RWPE1 (cell line): ENCODE data around the gene AEN.

Experiments
- CTCF ChIA-PET: fragments of 350-600 bp; sonication (Branson Sonifier 250); formaldehyde crosslinking; extraction: SDS; loops from one replicate; lab custom pipeline; 2021; lab: Yijun Ruan, JAX
- POLR2A ChIA-PET: fragments of 400-600 bp; formaldehyde crosslinking; extraction: SDS; loops from one replicate; lab custom pipeline; 2020; ENCODE audit warnings: antibody characterized with exemption; ENCODE audit not compliant: low non-redundant PET; lab: Yijun Ruan, JAX
- DNase-seq: peaks from one replicate; pipeline ENCODE4 v3.0.0; 2012; ENCODE audit warnings: low spot score
- H3K27ac ChIP-seq: fragments of 450-650 bp; 2 replicates; pipeline ENCODE4 v1.5.1; 2017
- CTCF ChIP-seq: fragments of 450-650 bp; conservative IDR thresholded peaks from 2 replicates; pipeline ENCODE4 v1.5.1; 2017; ENCODE audit warnings: low read depth, mild to moderate bottlenecking

Gene AEN, protein sequence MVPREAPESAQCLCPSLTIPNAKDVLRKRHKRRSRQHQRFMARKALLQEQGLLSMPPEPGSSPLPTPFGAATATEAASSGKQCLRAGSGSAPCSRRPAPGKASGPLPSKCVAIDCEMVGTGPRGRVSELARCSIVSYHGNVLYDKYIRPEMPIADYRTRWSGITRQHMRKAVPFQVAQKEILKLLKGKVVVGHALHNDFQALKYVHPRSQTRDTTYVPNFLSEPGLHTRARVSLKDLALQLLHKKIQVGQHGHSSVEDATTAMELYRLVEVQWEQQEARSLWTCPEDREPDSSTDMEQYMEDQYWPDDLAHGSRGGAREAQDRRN

DNA sequence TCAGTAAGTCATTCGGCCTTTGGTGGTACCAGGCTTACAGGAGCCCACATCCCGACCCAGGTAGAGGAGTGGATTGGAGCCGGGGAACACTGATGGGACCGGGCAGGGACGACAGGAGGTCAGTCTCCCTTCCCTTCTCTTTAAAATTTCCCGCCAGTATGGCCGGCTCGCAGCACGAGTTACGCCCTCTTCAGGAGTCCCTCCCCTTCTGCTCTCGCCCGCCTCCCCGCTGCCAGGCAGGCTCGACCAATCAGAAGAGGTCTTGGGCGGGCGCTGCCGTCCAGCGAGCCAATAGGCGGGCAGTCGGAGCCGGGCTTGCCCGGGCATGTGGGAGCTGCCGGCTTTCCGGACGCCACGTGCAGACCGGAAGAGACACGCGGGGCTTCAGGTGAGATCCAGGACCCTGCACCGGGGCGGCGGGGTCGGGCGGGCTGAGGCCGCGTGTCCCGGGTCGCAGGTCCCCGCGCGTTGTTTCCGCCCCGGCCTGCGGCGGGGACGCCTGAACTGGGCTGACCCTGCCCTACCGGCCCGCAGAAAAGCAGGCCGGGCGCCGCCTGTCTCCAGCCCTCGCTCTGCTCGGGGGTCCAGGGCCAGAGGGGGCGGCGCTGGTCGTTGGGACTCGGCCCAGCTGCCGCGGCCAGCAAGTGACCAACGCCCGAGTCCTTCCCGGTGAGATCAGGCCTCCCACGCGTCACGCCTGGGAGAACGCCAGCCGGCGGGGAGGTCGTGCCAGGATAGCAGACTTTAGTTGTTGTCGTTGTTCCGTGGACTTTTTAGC is at the start of gene AEN:
Gene AEN (plus strand): TSS at position 346 of the 778 bp plus-strand sequence. CDS start 4,870 bp downstream, outside the sequence.
- no peak for TF ChIP-seq CTCF
- peak within 1 kb of the TSS; percentile 88 for H3K27ac ChIP-seq
- ChIA-PET POLR2A (no interaction called here), CTCF (no interaction called here)
- peak; percentile 99 for DNase-seq

- ChIA-PET POLR2A (no interaction called here), CTCF (no interaction called here)
- DNase-seq = no peak
- H3K27ac ChIP-seq = no peak overlapping the region
- TF ChIP-seq CTCF = no peak
Observed at GRCh38 chr15:88571852-88572259, 49.3 kb upstream of the AEN start.

- ChIA-PET POLR2A (no interaction called here), CTCF (no interaction called here)
- no peak for TF ChIP-seq CTCF
- DNase-seq = no peak
- no peak overlapping the region for H3K27ac ChIP-seq
Observed at GRCh38 chr15:88574077-88574476, 47.1 kb upstream of the AEN start.

DNA sequence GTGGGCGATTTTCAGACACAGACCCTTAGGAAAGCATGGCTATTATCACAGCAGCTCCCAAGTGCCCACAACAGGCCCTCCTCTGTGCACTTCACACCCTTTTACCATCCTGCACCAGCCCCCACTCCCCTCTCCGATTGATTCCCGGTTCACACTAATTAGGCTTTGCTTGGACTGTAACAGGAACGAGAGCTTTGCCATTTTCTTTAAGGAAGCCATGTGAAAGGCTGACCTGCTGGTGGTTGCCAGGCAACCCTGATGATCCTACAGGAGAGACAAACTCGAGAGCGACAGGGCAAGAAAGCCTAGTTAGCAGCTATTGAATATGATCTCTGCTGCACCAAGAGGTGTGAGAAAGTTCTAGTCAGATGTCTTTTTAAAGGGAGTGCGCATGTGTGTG is 46.5 kb upstream of the AEN start:
- ChIA-PET POLR2A (no interaction called here), CTCF (no interaction called here)
- H3K27ac ChIP-seq = no peak overlapping the region
- no peak for DNase-seq
- no peak for TF ChIP-seq CTCF

GRCh38 chr15:88579322-88579721 is 41.8 kb upstream of the AEN start:
- ChIA-PET POLR2A (no interaction called here), CTCF (no interaction called here)
- H3K27ac ChIP-seq = no peak overlapping the region
- TF ChIP-seq CTCF = no peak
- DNase-seq = no peak

- CTCF ChIA-PET = no interaction called here
- POLR2A ChIA-PET = no interaction called here
- TF ChIP-seq CTCF = no peak
- H3K27ac ChIP-seq = no peak overlapping the region
- no peak for DNase-seq
Observed at GRCh38 chr15:88580532-88580931, 40.6 kb upstream of the AEN start.
